ENCODE data around the gene QRFP.

QRFP gene

GRCh38 chr9:130890870-130891687 is 5.5 kb downstream of the QRFP start:
- DNase-seq: no peak

DNA sequence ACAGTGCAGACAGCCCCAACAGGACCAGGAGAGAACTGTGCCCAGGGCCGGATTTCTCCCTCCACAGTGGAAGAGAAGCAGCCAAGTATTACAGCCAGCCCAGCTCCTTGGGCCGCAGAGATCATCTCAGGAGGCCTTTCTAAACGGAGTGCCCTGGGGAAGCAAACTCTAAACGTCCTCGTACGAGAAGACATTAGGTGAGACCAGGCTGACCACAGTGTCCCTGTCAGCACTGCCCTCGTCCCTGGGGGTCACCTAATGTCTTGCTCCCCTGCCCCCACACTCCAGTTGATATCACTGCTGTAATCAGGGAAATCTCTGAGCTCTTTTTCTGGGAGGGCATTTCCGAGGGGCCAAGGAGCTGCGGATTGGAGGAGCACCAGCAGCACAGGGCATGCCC is 6.5 kb downstream of the QRFP start:
- no peak for DNase-seq

DNA sequence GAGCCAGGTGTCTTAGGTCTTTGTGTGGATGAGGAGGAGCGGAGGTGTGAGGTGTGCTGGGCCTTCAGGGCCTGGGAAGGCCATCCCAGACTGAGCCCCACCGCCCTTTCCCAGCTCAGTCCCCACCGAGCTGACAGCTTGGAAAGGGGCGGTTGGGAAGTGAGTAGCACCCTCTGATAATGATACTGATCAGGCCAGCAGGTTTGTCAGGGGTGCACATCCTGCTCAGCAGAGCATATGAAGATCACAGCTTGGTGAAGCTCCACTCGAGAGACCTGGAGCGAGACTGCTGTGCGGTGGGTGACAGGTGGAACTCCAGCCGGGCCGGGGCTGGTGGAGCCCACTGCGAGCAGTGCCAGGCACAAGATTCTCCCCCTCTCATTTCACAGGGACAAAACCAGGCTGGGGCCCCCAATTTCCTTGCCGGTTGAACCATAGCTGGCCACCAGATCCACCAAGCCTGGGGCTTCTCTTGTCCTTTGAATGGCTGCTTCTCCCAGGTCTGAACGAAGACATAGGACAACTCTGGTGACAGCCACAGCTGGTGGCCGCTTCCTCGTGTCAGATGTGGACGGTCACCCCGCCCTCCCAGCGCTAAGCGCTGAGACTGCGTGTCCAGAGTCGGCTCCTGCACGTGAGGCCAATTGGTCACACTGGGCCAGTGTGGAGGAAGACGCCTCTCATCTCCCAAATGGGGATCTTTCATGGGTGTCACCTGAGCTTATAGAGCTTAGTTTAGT is 8.3 kb downstream of the QRFP start:
- no peak for DNase-seq

- no peak for DNase-seq
Observed at GRCh38 chr9:130887494-130888144, 9.0 kb downstream of the QRFP start.

GRCh38 chr9:130886981-130887380 is 9.6 kb downstream of the QRFP start:
- DNase-seq: no peak

- no peak for DNase-seq
Observed at GRCh38 chr9:130885484-130886375, 10.9 kb downstream of the QRFP start.

DNA sequence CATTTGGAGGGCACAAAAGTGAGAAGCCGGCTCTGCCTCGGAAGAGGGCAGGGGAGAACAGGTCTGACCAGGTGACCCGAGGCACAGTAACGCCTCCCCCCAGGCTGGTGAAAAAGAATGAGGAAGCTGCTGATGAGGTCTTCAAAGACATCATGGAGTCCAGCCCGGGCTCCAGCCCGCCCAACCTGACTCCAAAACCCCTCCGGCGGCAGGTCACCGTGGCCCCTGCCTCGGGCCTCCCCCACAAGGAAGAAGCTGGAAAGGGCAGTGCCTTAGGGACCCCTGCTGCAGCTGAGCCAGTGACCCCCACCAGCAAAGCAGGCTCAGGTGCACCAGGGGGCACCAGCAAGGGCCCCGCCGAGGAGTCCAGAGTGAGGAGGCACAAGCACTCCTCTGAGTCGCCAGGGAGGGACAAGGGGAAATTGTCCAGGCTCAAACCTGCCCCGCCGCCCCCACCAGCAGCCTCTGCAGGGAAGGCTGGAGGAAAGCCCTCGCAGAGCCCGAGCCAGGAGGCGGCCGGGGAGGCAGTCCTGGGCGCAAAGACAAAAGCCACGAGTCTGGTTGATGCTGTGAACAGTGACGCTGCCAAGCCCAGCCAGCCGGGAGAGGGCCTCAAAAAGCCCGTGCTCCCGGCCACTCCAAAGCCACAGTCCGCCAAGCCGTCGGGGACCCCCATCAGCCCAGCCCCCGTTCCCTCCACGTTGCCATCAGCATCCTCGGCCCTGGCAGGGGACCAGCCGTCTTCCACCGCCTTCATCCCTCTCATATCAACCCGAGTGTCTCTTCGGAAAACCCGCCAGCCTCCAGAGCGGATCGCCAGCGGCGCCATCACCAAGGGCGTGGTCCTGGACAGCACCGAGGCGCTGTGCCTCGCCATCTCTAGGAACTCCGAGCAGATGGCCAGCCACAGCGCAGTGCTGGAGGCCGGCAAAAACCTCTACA is 11.8 kb downstream of the QRFP start:
- DNase-seq: no peak

DNA sequence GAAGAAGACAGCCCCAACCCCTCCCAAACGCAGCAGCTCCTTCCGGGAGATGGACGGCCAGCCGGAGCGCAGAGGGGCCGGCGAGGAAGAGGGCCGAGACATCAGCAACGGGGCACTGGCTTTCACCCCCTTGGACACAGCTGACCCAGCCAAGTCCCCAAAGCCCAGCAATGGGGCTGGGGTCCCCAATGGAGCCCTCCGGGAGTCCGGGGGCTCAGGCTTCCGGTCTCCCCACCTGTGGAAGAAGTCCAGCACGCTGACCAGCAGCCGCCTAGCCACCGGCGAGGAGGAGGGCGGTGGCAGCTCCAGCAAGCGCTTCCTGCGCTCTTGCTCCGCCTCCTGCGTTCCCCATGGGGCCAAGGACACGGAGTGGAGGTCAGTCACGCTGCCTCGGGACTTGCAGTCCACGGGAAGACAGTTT is 12.5 kb downstream of the QRFP start:
- no peak for DNase-seq

DNA sequence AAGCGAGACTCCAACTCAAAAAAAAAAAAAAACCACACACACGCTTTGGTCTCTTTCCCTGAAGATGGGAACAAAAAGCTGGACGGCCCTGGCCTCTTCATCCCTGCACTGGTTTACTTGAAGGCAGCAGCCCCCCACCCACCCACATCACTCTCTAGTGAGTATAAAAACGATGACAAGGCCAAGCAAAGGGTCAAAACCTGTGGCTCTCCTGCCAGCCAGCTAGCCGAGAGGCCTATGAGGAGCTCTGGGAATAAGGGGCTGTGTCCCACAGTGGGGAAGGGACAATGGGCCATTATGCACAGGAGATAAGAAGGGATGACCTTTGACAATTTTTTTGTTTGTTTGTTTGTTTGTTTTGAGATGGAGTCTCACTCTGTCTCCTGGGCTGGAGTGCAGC is 13.1 kb downstream of the QRFP start:
- DNase-seq: no peak

DNA sequence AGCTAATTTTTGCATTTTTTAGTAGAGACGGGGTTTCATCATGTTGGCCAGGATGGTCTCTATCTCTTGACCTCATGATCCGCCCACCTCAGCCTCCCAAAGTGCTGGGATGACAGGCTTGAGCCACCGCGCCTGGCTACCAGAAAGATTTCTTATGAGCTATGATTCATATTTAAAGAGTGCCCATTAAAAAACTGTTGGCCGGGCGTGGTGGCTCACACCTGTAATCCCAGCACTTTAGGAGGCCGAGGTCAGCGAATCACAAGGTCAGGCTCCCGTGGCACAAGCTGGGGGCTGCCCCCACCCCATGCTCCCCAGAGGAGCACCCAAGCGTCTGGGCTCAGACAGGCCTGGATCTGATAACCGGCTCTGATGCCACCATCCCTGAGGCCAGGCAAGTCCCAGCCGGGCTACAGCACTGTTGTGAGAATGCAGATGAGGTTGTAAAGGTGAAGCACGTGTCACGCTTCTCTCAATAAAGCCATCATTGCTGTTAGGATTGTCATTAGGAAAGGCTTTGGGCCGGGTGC is 13.9 kb downstream of the QRFP start:
- no peak for DNase-seq

DNA sequence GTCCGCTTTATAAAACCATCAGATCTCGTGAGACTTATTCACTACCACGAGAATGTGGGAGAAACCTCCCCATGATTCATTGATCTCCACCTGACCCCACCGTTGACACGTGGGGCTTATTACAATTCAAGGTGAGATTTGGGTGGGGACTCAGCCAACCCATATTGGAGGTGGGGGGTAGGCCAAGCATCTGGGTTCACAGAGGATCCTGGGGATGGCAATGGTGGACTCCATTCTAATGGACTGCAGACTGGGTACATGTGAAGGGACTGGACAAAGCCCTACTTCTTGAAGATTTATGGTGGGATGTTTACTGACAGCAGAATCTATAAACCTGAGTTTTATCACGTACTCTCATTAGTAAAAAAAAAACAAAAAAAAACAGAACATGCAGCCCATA is 15.1 kb downstream of the QRFP start:
- no peak for DNase-seq

GRCh38 chr9:130880599-130881220 is 15.9 kb downstream of the QRFP start:
- DNase-seq: no peak

DNA sequence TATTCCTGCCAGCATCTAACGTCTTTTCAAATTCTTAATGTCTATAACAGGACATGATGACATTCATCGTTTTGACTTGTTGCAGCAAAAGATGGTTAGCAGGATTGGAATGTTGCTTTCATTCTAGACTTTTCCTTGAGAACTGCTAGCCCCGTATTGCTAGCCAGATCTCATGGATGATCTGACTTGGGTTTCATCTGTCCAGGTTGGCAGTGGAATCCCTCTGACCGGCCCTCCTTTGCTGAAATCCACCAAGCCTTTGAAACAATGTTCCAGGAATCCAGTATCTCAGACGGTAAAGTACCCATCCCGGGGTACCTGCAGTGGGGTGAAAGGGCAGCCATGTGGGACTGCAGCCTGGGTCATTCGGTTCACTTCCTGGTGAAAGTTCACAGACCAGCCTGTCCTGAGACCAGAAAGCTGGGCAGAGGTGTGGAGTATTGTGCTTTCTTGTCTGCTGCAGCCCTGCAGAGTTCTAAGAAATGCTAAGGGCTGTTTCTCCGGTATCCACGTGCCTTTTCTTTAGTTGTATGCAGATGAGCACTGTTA is 16.7 kb downstream of the QRFP start:
- no peak for DNase-seq

GRCh38 chr9:130878295-130878694 is 18.3 kb downstream of the QRFP start:
- no peak for DNase-seq

- DNase-seq: no peak
Observed at GRCh38 chr9:130877300-130877699, 19.3 kb downstream of the QRFP start.

GRCh38 chr9:130874783-130875182 is 21.8 kb downstream of the QRFP start:
- no peak for DNase-seq

DNA sequence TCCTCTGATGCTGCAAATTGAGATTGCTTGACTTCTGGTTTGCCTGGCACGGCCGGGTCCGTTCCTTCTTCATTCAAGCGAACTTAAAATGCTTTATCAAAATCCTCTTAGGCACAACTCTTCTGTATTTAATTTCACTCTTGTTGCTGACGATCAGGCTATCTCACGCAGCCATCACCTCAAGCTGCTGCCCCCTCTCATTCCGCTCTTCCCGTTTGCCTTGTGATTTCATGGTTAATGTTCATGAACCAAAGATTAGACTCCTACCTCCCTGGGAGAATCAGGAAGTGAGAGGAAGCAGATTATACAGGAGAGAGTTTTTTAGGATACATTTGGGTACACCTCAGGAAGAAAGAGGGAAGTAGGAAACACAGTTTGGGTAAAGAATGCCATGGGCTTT is 22.6 kb downstream of the QRFP start:
- DNase-seq: no peak

GRCh38 chr9:130872912-130873503 is 23.6 kb downstream of the QRFP start:
- no peak for DNase-seq

DNA sequence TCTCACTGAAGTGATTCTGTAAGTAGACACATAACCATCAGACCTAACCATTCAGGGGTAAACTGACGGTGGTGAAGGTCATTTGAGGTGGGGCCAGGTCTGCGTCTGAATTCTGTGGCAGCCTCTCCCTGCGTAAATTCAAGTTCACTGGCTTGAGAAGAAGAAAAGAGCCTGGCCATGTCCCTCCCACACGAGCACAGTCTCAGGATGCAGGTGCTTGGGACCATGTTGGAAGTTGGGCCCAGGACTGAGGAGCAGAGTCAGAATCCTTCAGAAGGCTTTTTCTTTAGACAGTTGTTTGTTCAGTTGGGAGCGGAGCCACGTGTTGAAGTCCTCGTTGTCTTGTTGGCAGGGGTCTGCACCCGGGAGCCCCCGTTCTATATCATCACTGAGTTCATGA is 24.1 kb downstream of the QRFP start:
- DNase-seq: no peak

DNA sequence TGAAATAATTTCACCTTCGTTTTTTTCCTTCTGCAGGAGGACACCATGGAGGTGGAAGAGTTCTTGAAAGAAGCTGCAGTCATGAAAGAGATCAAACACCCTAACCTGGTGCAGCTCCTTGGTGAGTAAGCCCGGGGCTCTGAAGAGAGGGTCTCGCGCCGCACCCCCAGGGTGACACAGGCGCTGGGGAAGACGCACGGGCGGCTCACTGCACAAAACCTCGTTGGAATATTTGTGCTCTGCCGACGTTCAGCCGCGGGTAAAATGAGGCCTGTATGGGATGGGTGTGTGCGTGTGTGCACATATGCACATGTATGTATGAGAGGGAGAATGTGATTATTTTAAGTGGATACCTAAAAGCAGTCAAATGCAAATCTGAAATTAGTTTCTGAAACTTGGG is 24.5 kb downstream of the QRFP start:
- no peak for DNase-seq

All from SHP77 treated with DMSO at 0.1 percent for 48 hours (cell line).